ENCODE results near the gene PDE3B.

DNA sequence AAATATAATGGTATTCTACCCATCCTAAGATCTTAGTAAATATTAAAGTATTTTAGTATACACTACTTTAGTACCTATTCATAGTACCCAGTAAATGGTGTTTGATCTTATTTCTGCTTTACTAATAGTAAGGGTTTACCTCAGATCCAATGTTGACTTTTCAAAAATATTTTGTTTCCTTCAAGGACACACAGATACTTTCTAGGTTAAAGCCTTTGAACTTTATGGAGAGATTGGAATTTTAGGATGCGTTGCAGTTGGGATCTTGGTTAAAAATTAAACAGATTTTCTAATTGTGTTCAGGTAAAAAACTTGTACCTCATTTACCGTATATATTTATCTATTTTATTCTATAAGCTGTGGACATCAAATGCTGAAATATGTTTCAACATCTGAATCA lies 175.2 kb downstream of the PDE3B start:
- TF ChIP-seq POLR2A (IDR thresholded peaks at IDR 0.05): no peak
- TF ChIP-seq, protein P1, sequence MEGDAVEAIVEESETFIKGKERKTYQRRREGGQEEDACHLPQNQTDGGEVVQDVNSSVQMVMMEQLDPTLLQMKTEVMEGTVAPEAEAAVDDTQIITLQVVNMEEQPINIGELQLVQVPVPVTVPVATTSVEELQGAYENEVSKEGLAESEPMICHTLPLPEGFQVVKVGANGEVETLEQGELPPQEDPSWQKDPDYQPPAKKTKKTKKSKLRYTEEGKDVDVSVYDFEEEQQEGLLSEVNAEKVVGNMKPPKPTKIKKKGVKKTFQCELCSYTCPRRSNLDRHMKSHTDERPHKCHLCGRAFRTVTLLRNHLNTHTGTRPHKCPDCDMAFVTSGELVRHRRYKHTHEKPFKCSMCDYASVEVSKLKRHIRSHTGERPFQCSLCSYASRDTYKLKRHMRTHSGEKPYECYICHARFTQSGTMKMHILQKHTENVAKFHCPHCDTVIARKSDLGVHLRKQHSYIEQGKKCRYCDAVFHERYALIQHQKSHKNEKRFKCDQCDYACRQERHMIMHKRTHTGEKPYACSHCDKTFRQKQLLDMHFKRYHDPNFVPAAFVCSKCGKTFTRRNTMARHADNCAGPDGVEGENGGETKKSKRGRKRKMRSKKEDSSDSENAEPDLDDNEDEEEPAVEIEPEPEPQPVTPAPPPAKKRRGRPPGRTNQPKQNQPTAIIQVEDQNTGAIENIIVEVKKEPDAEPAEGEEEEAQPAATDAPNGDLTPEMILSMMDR (IDR thresholded peaks at IDR 0.05): no peak
- no peak for TF ChIP-seq POLR2AphosphoS5 (IDR thresholded peaks at IDR 0.05)

Measured in prostate gland (tissue), 2 donors.